HCT116 (cell line): ENCODE measurements around the gene CNGA1. TPM values are rescaled to one million over a fixed set of nuclear protein-coding genes. Genes with fewer than 3 reads are reported as not detected.
A peak's percentile ranks its signal among the peaks of the same experiment; 100 is the strongest.

Experiments used
- ATAC-seq: fragments of 200-7000 bp; cut with Tn5 transposase; 2 replicates; pipeline ENCODE4 v1.9.1; 2020; ENCODE audit warnings: mild to moderate bottlenecking, moderate library complexity
- BruUV-seq: library from RNA; stranded (reverse); fragments of 400-500 nt; replicated peaks from 2 replicates; lab custom pipeline; 2021; lab: Mats Ljungman, UMichigan
- CTCF ChIA-PET: fragments of 300-600 bp; sonication (Branson Sonifier 250); formaldehyde crosslinking; loops from one replicate; lab custom pipeline; 2021; ENCODE audit warnings: antibody characterized with exemption; lab: Charles Lee
- POLR2A ChIA-PET: fragments of 300-600, 350-600 bp; sonication (Branson Sonifier 250); formaldehyde crosslinking; loops from one replicate; lab custom pipeline; 2021; ENCODE audit warnings: antibody characterized with exemption; lab: Charles Lee
- RAD21 ChIA-PET, 2 experiments: fragments of 300-600 bp; sonication (Branson Sonifier 250); formaldehyde crosslinking; loops; one replicate each; lab custom pipeline; 2023; ENCODE audit warnings: low total read pairs in 2 of 2; ENCODE audit not compliant: uncharacterized antibody in 2 of 2, unreplicated experiment in 2 of 2, low non-redundant PET in 1 of 2; lab: Charles Lee
- DNase-seq: peaks from one replicate; pipeline ENCODE4 v3.0.0-alpha.2; 2010; ENCODE audit warnings: low read depth, low spot score
- H2AFZ ChIP-seq: fragments of 200-600 bp; shearing (Covaris generic), sonication (generic); 2 replicates; pipeline ENCODE4 v1.6.1; 2017; ENCODE audit warnings: low read depth, mixed run types, mixed read lengths, antibody characterized with exemption, low read length; ENCODE audit not compliant: poor library complexity, severe bottlenecking
- H3K27ac ChIP-seq: 2 replicates; pipeline ENCODE4 v1.5.1; 2012; ENCODE audit warnings: low read depth, low read length
- H3K27me3 ChIP-seq: fragments of 200-600 bp; sonication (generic); 2 replicates; pipeline ENCODE4 v1.6.1; 2016; ENCODE audit warnings: mixed run types, low read length, mixed read lengths; ENCODE audit not compliant: insufficient read depth
- H3K36me3 ChIP-seq, 2 experiments: fragments of 200-500 bp in 1 of 2; fragments of 200-600 bp in 1 of 2; sonication (Bioruptor generic) in 1 of 2; sonication (generic) in 1 of 2; 2 replicates each; pipeline versions ENCODE4 v1.5.1 to v1.6.1; 2014 to 2016; ENCODE audit warnings: low read length in 2 of 2, inconsistent platforms in 1 of 2, mixed read lengths in 1 of 2, mixed run types in 1 of 2; ENCODE audit not compliant: insufficient read depth in 2 of 2, control insufficient read depth in 1 of 2
- H3K4me1 ChIP-seq, 2 experiments: fragments of 200-600 bp in 1 of 2; sonication (generic) in 1 of 2; 2 replicates each; pipeline versions ENCODE4 v1.5.1 to v1.6.1; 2012 to 2017; ENCODE audit warnings: low read length in 2 of 2, inconsistent platforms in 1 of 2, mild to moderate bottlenecking in 1 of 2, mixed read lengths in 1 of 2, mixed run types in 1 of 2, moderate library complexity in 1 of 2; ENCODE audit not compliant: insufficient read depth in 2 of 2, control insufficient read depth in 1 of 2
- H3K4me2 ChIP-seq: fragments of 200-600 bp; sonication (generic); 2 replicates; pipeline ENCODE4 v1.6.1; 2017; ENCODE audit warnings: mixed run types, low read length, mixed read lengths
- H3K4me3 ChIP-seq, 2 experiments: fragments of 200-600 bp in 1 of 2; sonication (generic) in 1 of 2; replicated peaks in 1 of 2; 2 replicates each; pipeline ENCODE4 v1.5.1; 2011 to 2016; ENCODE audit warnings: low read length in 2 of 2, control low read depth in 1 of 2, low read depth in 1 of 2, mild to moderate bottlenecking in 1 of 2, mixed read lengths in 1 of 2, mixed run types in 1 of 2
- H3K79me2 ChIP-seq: fragments of 200-600 bp; sonication (generic); 2 replicates; pipeline ENCODE4 v1.6.1; 2017; ENCODE audit warnings: mild to moderate bottlenecking, mixed run types, low read length, moderate library complexity, mixed read lengths; ENCODE audit not compliant: insufficient read depth
- H3K9ac ChIP-seq: fragments of 200-600 bp; sonication (generic); 2 replicates; pipeline ENCODE4 v1.6.1; 2016; ENCODE audit warnings: low read length, mixed read lengths
- H3K9me2 ChIP-seq: fragments of 200-600 bp; sonication (generic), shearing (Covaris generic); 2 replicates; pipeline ENCODE4 v1.6.1; 2017; ENCODE audit warnings: mixed run types, mild to moderate bottlenecking, moderate library complexity; ENCODE audit not compliant: insufficient read depth
- H3K9me3 ChIP-seq, 2 experiments: fragments of 200-500 bp in 1 of 2; fragments of 200-600 bp in 1 of 2; sonication (Bioruptor generic) in 1 of 2; sonication (generic) in 1 of 2; 2 replicates each; pipeline ENCODE4 v1.6.1; 2014 to 2017; ENCODE audit warnings: low read length in 2 of 2, mixed read lengths in 2 of 2, inconsistent platforms in 1 of 2, low read depth in 1 of 2, mild to moderate bottlenecking in 1 of 2, mixed run types in 1 of 2, moderate library complexity in 1 of 2; ENCODE audit not compliant: control insufficient read depth in 1 of 2, insufficient read depth in 1 of 2
- H4K20me1 ChIP-seq: fragments of 200-600 bp; sonication (generic), shearing (Covaris generic); 2 replicates; pipeline ENCODE4 v1.6.1; 2017; ENCODE audit warnings: mixed run types, mild to moderate bottlenecking, moderate library complexity; ENCODE audit not compliant: insufficient read depth
- ATF3 ChIP-seq: IDR thresholded peaks from 2 replicates; pipeline ENCODE4 v1.6.1; 2012
- CBX3 ChIP-seq: IDR thresholded peaks from 2 replicates; pipeline ENCODE4 v1.6.1; 2012; ENCODE audit warnings: low read depth
- CEBPB ChIP-seq: IDR thresholded peaks from 2 replicates; pipeline ENCODE4 v1.6.1; 2012; ENCODE audit warnings: low read depth
- CTCF ChIP-seq, 3 experiments: fragments of 200-600 bp in 1 of 3; sonication (generic) in 1 of 3; IDR thresholded peaks in 2 of 3; conservative IDR thresholded peaks in 1 of 3; 2 replicates each; pipeline ENCODE4 v1.5.1; 2012 to 2017; ENCODE audit warnings: low read depth in 2 of 3, low read length in 2 of 3, antibody characterized with exemption in 1 of 3, borderline replicate concordance in 1 of 3, control low read depth in 1 of 3, mild to moderate bottlenecking in 1 of 3, mixed read lengths in 1 of 3, mixed run types in 1 of 3, moderate library complexity in 1 of 3; ENCODE audit not compliant: insufficient read depth in 1 of 3
- EGR1 ChIP-seq: IDR thresholded peaks from 2 replicates; pipeline ENCODE4 v1.6.1; 2012; ENCODE audit warnings: low read depth
- EZH2phosphoT487 ChIP-seq: fragments of 200-600 bp; IDR thresholded peaks from 2 replicates; pipeline ENCODE4 v1.6.1; 2018; ENCODE audit warnings: antibody characterized with exemption, borderline replicate concordance
- FOSL1 ChIP-seq: IDR thresholded peaks from 2 replicates; pipeline ENCODE4 v1.6.1; 2012; ENCODE audit warnings: low read depth
- JUND ChIP-seq: IDR thresholded peaks from 2 replicates; pipeline ENCODE4 v1.6.1; 2012
- MAX ChIP-seq: IDR thresholded peaks from 2 replicates; pipeline ENCODE4 v1.6.1; 2012
- POLR2A ChIP-seq: IDR thresholded peaks from 2 replicates; pipeline ENCODE4 v1.7.0; 2011; ENCODE audit warnings: borderline replicate concordance; ENCODE audit not compliant: insufficient read depth, insufficient read length; ENCODE audit errors: extremely low read depth
- RAD21 ChIP-seq: IDR thresholded peaks from 2 replicates; pipeline ENCODE4 v1.6.1; 2012; ENCODE audit warnings: low read depth, mild to moderate bottlenecking
- REST ChIP-seq: IDR thresholded peaks from 2 replicates; pipeline ENCODE4 v1.6.1; 2012; ENCODE audit warnings: low read depth
- SIN3A ChIP-seq: IDR thresholded peaks from 2 replicates; pipeline ENCODE4 v1.6.1; 2012; ENCODE audit warnings: low read depth
- SP1 ChIP-seq: IDR thresholded peaks from 2 replicates; pipeline ENCODE4 v1.6.1; 2012; ENCODE audit warnings: low read depth
- SRF ChIP-seq: IDR thresholded peaks from 2 replicates; pipeline ENCODE4 v1.6.1; 2012; ENCODE audit warnings: low read depth
- TCF7L2 ChIP-seq: IDR thresholded peaks from 2 replicates; pipeline ENCODE4 v1.7.0; 2011; ENCODE audit warnings: borderline replicate concordance, inconsistent platforms; ENCODE audit not compliant: insufficient read depth, insufficient read length; ENCODE audit errors: extremely low read depth
- YY1 ChIP-seq: IDR thresholded peaks from 2 replicates; pipeline ENCODE4 v1.6.1; 2011; ENCODE audit warnings: low read length, low read depth, moderate library complexity, mild to moderate bottlenecking; ENCODE audit not compliant: insufficient replicate concordance; ENCODE audit errors: extremely low read depth
- ZFX ChIP-seq: fragments of 450-650 bp; IDR thresholded peaks from 2 replicates; pipeline ENCODE4 v1.6.1; 2017
- ZNF274 ChIP-seq: fragments of 200-500 bp; sonication (Bioruptor generic); IDR thresholded peaks from 2 replicates; pipeline ENCODE4 v1.6.1; 2014; ENCODE audit warnings: mild to moderate bottlenecking, low read depth, low read length, inconsistent platforms
- intact Hi-C: fragments of 100-400 bp; cut with micrococcal nuclease; formaldehyde crosslinking; loops from 2 replicates; pipeline ENCODE4 v1.10.0; 2022
- total RNA-seq: library from RNA; stranded (reverse); gene quantifications from one replicate; pipeline ENCODE4 v1.2.1, GENCODE V29; 2021; ENCODE audit not compliant: unreplicated experiment

CNGA1 gene
- total RNA-seq, 1 experiment from 2014 or later, result 2.1 TPM

GRCh38 chr4:47913330-47913729 is 103.2 kb downstream of the CNGA1 start:
- H4K20me1 ChIP-seq, result peaks cover 6% of the 10 kb centered on the region; the same call in 1 of the 2 replicates
- DNase-seq, result no peak
- RAD21 ChIA-PET, result no interaction called here
- TF ChIP-seq REST, result no peak
- TF ChIP-seq MAX, result no peak
- TF ChIP-seq YY1, result no peak
- TF ChIP-seq SRF, result no peak
- no peak for TF ChIP-seq JUND
- TF ChIP-seq EZH2phosphoT487, result no peak
- TF ChIP-seq FOSL1, result no peak
- no peak for TF ChIP-seq CTCF (IDR thresholded peaks at IDR 0.05 in 2 of 3, conservative IDR thresholded peaks at IDR 0.05 in 1 of 3; ENCODE audit: borderline replicate concordance in 1 of 3, insufficient read depth in 1 of 3, low read depth in 2 of 3, low read length in 2 of 3)
- TF ChIP-seq POLR2A, result no peak
- no peak for TF ChIP-seq RAD21
- no peak for TF ChIP-seq EGR1
- no peak for TF ChIP-seq ZNF274
- TF ChIP-seq SIN3A, result no peak
- no peak for TF ChIP-seq SP1
- TF ChIP-seq CEBPB, result no peak
- no peak for TF ChIP-seq ZFX
- no peak for TF ChIP-seq CBX3
- no peak for TF ChIP-seq ATF3
- TF ChIP-seq TCF7L2, result no peak
- TF ChIP-seq, all 23 proteins: peak for 0
- Histone ChIP-seq H3K27me3 (no peaks in the 10 kb centered on the region), H3K9me3 (no peaks in the 10 kb centered on the region), H3K4me2 (peak overlapping the region; percentile 78), H2AFZ (no peak overlapping the region), H3K36me3 (peaks cover 5 to 12% of the 10 kb centered on the region in 2 experiments; a peak in 3 of 4 replicates), H3K27ac (peak overlapping the region; percentile 76), H3K4me1 (peaks cover 0 to 10% of the 10 kb centered on the region in 2 experiments; a peak in 3 of 4 replicates), H3K4me3 (peak overlapping the region; percentile 88 to 89), H3K9ac (peak overlapping the region; percentile 96), H3K9me2 (no peaks in the 10 kb centered on the region), H3K79me2 (peaks cover 55% of the 10 kb centered on the region)
- BruUV-seq, result TSS peak; percentile 67
- POLR2A ChIA-PET, result no interaction called here
- CTCF ChIA-PET, result no interaction called here
- ATAC-seq, result no peak
- intact Hi-C loops, result no loop called here
